ENCODE data around the gene DDX20. TPM values are rescaled to one million over a fixed set of nuclear protein-coding genes. Genes with fewer than 3 reads are reported as not detected.

DDX20 gene, protein sequence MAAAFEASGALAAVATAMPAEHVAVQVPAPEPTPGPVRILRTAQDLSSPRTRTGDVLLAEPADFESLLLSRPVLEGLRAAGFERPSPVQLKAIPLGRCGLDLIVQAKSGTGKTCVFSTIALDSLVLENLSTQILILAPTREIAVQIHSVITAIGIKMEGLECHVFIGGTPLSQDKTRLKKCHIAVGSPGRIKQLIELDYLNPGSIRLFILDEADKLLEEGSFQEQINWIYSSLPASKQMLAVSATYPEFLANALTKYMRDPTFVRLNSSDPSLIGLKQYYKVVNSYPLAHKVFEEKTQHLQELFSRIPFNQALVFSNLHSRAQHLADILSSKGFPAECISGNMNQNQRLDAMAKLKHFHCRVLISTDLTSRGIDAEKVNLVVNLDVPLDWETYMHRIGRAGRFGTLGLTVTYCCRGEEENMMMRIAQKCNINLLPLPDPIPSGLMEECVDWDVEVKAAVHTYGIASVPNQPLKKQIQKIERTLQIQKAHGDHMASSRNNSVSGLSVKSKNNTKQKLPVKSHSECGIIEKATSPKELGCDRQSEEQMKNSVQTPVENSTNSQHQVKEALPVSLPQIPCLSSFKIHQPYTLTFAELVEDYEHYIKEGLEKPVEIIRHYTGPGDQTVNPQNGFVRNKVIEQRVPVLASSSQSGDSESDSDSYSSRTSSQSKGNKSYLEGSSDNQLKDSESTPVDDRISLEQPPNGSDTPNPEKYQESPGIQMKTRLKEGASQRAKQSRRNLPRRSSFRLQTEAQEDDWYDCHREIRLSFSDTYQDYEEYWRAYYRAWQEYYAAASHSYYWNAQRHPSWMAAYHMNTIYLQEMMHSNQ
- total RNA-seq, result 10 to 100 TPM; 14.1 to 17.9 TPM

DNA sequence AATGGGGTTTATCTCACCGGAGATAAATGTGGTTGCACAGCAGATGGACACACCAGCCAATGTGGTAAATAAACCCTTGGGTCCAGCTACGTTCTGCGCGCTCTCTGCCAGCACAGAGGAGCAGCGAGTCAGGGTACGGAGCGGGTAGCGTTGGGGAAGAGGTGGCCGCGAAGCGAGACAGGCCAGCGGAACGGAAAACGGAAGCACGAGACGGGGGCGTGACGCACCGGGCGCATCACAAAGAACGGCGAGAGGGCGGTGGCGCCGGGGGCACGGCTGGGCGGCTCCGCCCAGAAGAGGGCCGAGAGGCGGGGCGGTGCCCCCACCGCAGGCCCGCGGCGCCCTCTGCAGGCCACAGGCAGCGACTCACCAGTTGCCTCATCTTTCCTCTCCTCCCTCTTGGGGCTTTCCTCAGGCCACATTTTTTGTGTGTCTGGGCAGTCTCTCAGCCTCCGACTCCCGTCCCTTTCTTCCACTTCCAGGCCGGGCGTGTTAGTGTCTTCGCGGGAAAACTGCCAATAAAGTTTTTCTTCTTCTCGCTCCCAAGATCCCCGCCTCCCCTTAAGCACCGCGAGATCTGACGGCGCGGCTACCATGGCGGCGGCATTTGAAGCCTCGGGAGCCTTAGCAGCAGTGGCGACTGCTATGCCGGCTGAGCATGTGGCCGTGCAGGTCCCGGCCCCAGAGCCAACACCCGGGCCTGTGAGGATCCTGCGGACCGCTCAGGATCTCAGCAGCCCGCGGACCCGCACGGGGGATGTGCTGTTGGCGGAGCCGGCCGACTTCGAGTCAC lies at the start of gene DDX20:
Gene DDX20 (plus strand): TSS at position 571 of the 793 bp plus-strand sequence. CDS start 24 bp downstream, at position 595.
- DNase-seq, result peak; percentile 95
- Mint-ChIP-seq H3K4me3 (peak within 1 kb of the TSS; percentile 90), H3K27me3 (no peaks in the 10 kb centered on the region), H3K9me3 (ENCODE audit: low read depth) (no peaks in the 10 kb centered on the region), H3K36me3 (peaks cover 14% of the 10 kb centered on the region), H3K4me1 (peaks cover 43% of the 10 kb centered on the region), H3K27ac (peak within 1 kb of the TSS; percentile 95)
- CTCF ChIA-PET, result interaction anchor here (0.7 to 3.8 kb wide), 27 partner anchors 8 to 864 kb away, joined by 3 to 33 read pairs (median 4); partner anchors contain the start of genes CAPZA1, INKA2 and ST7L
- ATAC-seq, result peak; percentile 91

DNA sequence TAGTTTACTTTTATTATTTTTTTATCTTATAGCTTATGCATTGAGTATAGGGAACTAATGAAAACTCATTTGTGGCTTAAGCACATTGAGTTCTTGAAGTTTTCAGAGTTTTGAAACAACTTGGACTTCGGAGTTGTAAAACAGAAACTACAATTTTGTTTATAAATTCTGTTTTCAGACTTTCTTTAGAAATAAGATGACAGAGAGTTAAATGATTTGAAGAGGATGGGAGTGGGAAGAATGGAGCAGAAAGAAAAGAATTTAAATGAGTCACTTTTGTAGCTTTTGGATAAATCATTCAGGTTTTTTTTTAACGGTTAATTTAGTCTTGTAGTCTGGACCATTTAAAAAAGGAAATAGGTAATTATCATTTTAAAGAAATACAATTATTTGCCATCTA lies 48.8 kb upstream of the DDX20 start:
- ATAC-seq (no peak), DNase-seq (no peak)
- Mint-ChIP-seq H3K4me3 (no peak overlapping the region), H3K27ac (peak overlapping the region; percentile 61), H3K27me3 (no peaks in the 10 kb centered on the region), H3K9me3 (ENCODE audit: low read depth) (no peaks in the 10 kb centered on the region), H3K36me3 (peaks cover 55% of the 10 kb centered on the region), H3K4me1 (peaks cover 61% of the 10 kb centered on the region)
- CTCF ChIA-PET, result no interaction called here

DNA sequence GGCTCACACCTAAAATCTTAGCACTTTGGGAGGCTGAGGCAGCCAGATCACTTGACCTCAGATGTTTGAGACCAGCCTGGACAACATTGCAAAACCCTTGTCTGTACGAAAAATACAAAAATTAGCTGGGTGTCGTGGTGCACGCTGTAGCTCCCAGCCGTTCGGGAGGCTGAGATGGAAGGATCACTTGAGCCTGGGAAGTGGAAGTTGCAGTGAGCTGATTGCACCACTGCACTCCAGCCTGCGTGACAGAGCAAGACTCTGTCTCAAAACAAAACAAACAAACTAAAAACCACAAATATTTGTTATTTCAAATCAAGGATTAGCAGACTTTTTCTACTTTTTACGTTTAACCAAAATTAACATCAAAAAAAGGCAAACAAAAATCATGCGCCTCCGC lies 47.8 kb upstream of the DDX20 start:
- Mint-ChIP-seq H3K27ac (peak overlapping the region; percentile 27), H3K9me3 (ENCODE audit: low read depth) (no peaks in the 10 kb centered on the region), H3K27me3 (no peaks in the 10 kb centered on the region), H3K4me1 (peaks cover 57% of the 10 kb centered on the region), H3K36me3 (peaks cover 47% of the 10 kb centered on the region), H3K4me3 (no peak overlapping the region)
- no peak for ATAC-seq
- no peak for DNase-seq
- CTCF ChIA-PET, result no interaction called here

DNA sequence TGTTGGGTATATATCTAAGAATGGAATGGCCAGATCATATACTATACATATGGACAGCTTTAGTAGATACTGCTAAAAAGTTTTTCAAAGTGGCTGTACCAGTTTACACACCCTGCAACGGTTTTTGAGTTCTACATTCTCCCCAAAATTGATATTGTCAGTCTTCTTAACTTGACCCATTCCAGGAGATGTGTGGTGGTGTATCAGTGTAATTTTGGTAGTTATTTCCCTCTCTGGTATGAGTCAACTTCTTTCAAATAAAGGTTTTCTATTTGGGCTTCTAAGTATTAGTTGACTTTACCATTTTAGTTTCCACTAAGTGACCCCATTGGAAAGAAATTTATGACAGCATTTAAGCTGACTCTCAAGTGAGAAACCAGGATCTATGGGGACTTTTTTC lies 45.7 kb upstream of the DDX20 start:
- CTCF ChIA-PET, result interaction anchor here (0.8 to 2.3 kb wide), 4 partner anchors 8 to 211 kb away, joined by 3 to 6 read pairs (median 4); no protein-coding TSS in a partner anchor

DNA sequence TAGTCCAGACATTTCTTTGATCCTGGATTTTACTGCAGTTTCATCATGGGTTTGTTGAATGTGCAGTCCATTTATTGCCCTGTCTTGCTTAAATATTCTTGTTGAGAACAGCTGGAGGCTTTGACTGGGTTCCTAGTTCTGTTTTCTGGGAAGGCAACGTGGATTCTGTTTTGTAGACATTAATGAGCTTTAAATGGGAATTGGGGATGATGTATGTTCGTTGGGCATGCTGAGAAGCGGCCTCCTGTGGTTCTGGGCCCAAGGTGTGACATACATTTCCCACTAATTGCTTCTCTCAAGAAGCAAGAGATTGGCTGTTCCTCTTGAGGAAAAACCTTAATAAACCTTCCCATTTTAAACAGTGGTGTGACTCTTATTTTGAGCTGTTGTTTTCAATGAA lies 39.4 kb upstream of the DDX20 start:
- no peaks in the 10 kb centered on the region for H3K27me3 Mint-ChIP-seq
- H3K4me1 Mint-ChIP-seq, result peaks cover 16% of the 10 kb centered on the region
- no peak for ATAC-seq
- peaks cover 24% of the 10 kb centered on the region for H3K36me3 Mint-ChIP-seq
- no peak overlapping the region for H3K4me3 Mint-ChIP-seq
- DNase-seq, result no peak
- no peak overlapping the region for H3K27ac Mint-ChIP-seq
- H3K9me3 Mint-ChIP-seq (ENCODE audit: low read depth), result no peaks in the 10 kb centered on the region
- CTCF ChIA-PET, result interaction anchor here (0.9 to 6.4 kb wide), 7 partner anchors 12 to 211 kb away, joined by 3 to 50 read pairs (median 4); partner anchors contain the start of gene INKA2

More for the DNA sequence above, 45.7 kb upstream of the DDX20 start:
- ATAC-seq, result peak; percentile 53
- Mint-ChIP-seq H3K27me3 (no peaks in the 10 kb centered on the region), H3K4me3 (no peak overlapping the region), H3K36me3 (peaks cover 42% of the 10 kb centered on the region), H3K27ac (peak overlapping the region; percentile 61), H3K4me1 (peaks cover 51% of the 10 kb centered on the region), H3K9me3 (ENCODE audit: low read depth) (no peaks in the 10 kb centered on the region)
- no peak for DNase-seq

DNA sequence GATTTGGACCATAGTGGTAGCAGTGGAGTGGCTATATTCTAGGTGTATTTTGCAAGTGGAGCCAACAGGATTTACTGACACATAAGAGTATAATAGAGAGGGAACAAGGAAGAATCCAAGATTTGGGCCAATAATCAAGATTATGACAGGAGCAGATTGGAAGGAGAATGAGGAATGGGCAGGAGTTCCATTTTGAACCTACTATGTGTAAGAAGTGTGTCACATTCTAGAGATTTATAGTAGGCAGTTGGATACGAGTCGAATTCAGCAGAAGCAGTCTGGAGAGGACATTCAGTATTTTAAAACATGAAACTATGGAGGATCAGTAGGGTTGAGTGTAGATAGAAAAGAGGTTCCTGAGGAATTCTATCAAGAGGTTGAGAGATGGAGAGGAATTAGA lies 38.3 kb upstream of the DDX20 start:
- CTCF ChIA-PET, result interaction anchor here (1.8 kb wide), 1 partner anchor 30 kb away, joined by 10 read pairs; no protein-coding TSS in a partner anchor
- H3K36me3 Mint-ChIP-seq, result peaks cover 24% of the 10 kb centered on the region
- H3K4me1 Mint-ChIP-seq, result peaks cover 14% of the 10 kb centered on the region
- ATAC-seq (no peak), DNase-seq (no peak)
- no peaks in the 10 kb centered on the region for H3K27me3 Mint-ChIP-seq
- H3K4me3 Mint-ChIP-seq, result no peak overlapping the region
- peak overlapping the region; percentile 13 for H3K27ac Mint-ChIP-seq
- H3K9me3 Mint-ChIP-seq (ENCODE audit: low read depth), result no peaks in the 10 kb centered on the region

DNA sequence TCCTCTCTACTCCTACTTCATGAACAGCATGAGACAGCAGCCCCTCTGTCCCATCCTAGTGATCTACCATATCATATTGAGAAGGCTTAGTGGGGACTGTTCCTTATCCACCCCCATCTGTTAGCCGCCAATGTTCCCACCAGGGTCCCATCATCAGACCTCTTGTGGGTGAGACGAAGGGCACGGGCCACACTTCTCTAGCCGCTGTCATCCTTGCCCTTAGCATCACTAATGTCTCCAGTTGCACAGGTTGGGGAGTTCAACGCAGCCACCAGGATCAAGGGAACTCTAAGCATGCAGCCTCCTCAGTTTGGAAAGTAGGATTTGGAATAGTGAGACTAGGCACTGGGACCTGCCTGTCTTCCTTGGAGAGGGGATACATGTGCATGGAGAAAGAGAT lies 36.6 kb upstream of the DDX20 start:
- H3K27me3 Mint-ChIP-seq, result no peaks in the 10 kb centered on the region
- peaks cover 20% of the 10 kb centered on the region for H3K36me3 Mint-ChIP-seq
- H3K9me3 Mint-ChIP-seq (ENCODE audit: low read depth), result no peaks in the 10 kb centered on the region
- no peak overlapping the region for H3K27ac Mint-ChIP-seq
- ATAC-seq (no peak), DNase-seq (peak; percentile 37)
- no peak overlapping the region for H3K4me3 Mint-ChIP-seq
- peaks cover 11% of the 10 kb centered on the region for H3K4me1 Mint-ChIP-seq
- CTCF ChIA-PET, result interaction anchor here (1.1 to 1.6 kb wide), 2 partner anchors 12 to 36 kb away, joined by 3 to 5 read pairs; no protein-coding TSS in a partner anchor

DNA sequence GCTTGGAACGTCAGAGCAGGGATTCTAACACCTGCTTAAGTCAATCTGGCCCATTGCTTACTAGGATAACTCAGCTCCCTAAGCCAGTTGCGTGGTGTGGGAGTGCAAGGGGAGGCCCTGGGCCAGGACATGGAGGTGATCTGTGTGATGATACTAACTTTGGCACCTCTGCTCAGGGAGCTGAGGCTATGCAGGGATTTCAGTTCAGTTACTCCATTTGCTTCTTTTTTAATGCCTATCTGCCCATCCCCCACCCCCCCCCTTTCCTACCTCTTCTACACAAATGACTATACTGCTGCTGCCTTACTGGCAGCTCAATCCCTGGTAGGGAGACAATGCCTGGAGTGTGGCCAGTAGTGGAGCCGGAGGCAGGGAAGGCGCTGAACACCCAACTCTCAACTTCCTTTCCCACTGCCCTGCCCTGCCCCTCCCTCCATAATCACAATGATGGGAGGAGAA lies 36.0 kb upstream of the DDX20 start:
- no peak for ATAC-seq
- peaks cover 18% of the 10 kb centered on the region for H3K36me3 Mint-ChIP-seq
- peaks cover 9% of the 10 kb centered on the region for H3K4me1 Mint-ChIP-seq
- peak; percentile 29 for DNase-seq
- CTCF ChIA-PET, result interaction anchor here (1.1 to 1.6 kb wide), 2 partner anchors 12 to 35 kb away, joined by 3 to 5 read pairs; no protein-coding TSS in a partner anchor
- no peak overlapping the region for H3K4me3 Mint-ChIP-seq
- no peaks in the 10 kb centered on the region for H3K27me3 Mint-ChIP-seq
- no peak overlapping the region for H3K27ac Mint-ChIP-seq
- H3K9me3 Mint-ChIP-seq (ENCODE audit: low read depth), result no peaks in the 10 kb centered on the region

DNA sequence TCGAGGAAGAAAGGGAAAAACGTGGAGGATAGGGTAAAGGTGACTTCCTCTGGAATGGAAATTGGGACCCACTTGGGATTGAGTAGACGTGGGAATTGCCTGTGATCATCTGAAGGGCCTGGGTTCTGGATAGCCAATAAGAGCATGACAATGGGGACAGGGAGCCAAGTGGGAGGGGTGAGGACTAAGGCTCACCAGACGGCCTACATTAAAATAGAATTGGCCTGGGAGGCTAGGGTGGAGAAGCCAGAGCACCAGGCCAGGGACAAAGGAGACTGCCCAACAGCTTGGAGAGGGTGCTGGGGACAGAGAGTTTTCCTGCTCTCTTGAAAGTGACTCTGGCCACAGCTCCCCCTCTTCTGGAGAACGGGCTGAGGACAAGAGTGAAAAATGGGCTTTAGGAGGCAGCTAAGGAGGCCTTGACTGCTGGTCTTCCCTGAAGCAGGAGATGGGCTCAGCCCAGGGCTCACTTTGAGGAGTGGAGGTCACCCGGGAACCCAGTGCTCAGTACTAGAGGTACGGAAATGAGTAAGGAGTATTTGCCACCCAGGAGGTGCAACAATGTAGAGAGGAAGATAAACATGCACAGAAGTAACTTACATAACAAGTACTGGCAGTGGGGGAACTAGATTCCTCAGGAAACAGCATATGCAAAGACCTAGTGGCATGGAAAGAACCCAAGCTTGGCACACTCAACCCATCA lies 35.3 kb upstream of the DDX20 start:
- Mint-ChIP-seq H3K36me3 (peaks cover 15% of the 10 kb centered on the region), H3K27me3 (no peaks in the 10 kb centered on the region), H3K4me3 (no peak overlapping the region), H3K4me1 (peaks cover 7% of the 10 kb centered on the region), H3K9me3 (ENCODE audit: low read depth) (no peaks in the 10 kb centered on the region), H3K27ac (no peak overlapping the region)
- CTCF ChIA-PET, result interaction anchor here (1.1 kb wide), 1 partner anchor 34 kb away, joined by 3 read pairs; no protein-coding TSS in a partner anchor
- peak; percentile 37 for DNase-seq
- ATAC-seq, result no peak

DNA sequence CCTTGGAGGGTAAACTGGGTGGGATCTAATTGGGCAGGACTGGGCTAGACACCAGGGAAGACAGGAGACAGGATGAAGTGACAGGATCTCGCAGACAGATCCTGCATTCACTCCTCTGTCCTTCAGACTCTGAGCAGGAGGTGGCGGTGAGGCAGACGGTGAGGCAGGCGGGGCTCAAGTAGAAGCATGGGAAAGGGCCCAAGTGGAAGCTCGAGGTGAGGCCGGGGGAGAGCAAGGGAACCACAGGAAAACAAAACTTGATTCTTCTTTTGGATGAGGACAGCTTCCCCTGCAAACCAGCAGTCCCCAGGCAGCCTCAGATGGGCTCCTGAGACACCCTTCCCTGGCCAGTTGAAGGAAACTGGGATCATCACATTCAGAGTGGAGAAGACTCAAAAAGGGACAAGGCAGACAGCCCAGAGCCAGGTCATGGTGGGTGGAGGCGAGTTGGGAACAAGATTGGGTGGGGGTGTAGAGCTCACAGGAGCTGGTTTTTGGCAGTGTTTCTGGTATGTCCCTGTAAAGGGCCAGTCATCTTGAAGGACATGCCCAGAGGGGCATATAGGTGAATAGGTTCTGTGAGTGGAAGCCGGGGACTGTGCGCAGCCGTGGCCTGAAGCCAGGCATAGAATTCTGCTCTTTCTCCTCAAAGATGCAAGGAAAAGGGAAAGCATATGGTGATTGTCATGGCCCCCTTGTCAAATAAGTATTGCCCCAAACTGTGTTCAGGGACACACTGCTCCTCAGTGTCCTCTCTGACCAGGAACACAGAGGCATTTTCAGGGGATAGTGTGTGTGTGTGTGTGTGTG lies 34.5 kb upstream of the DDX20 start:
- Mint-ChIP-seq H3K4me3 (no peak overlapping the region), H3K27ac (no peak overlapping the region), H3K4me1 (peaks cover 7% of the 10 kb centered on the region), H3K27me3 (no peaks in the 10 kb centered on the region), H3K9me3 (ENCODE audit: low read depth) (no peaks in the 10 kb centered on the region), H3K36me3 (peaks cover 13% of the 10 kb centered on the region)
- no peak for ATAC-seq
- DNase-seq, result peak; percentile 37
- CTCF ChIA-PET, result interaction anchor here (1.4 kb wide), 1 partner anchor 17 kb away, joined by 3 read pairs; the partner anchor contains the start of gene INKA2

DNA sequence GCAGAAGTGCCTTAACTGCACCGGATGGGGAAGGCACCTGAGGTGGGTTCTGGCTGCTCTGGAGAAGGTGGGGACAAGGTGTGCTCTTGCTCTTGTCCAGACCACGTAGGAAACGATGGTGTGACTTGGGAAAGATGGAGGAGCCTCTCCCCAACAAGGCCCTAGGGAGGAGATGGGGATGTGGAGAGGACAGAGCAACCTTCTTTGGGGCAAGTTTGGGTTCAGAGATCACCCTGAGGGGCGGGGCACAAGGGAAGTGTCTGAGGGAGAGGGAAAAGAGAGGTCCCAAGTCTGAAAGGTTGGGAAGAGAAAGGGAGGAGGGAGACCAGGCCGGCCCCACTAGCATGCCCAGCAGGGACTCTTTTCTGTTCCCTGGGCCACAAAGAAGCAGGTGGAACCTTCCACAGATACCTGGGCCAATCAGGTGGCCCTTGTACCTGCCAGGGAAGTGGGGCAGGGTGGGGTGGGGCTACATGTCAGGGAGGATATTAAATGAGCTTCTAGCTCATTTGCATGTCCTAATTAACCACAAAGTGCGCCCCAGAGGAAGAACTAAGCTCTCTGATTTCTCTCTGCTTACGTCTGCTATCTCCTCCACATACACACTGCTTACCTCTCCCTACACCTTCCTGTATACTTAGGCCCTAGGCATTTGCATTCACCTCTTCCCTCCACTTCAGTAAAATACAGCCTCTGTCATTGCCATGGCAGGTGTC lies 32.5 kb upstream of the DDX20 start:
- CTCF ChIA-PET, result no interaction called here
- Mint-ChIP-seq H3K27me3 (no peaks in the 10 kb centered on the region), H3K36me3 (no peaks in the 10 kb centered on the region), H3K4me3 (no peak overlapping the region), H3K9me3 (ENCODE audit: low read depth) (no peaks in the 10 kb centered on the region), H3K4me1 (peaks cover 7% of the 10 kb centered on the region), H3K27ac (no peak overlapping the region)
- DNase-seq (peak; percentile 31), ATAC-seq (no peak)
